Cardiac muscle cell (in vitro differentiated cells and primary cell): ENCODE results near the gene CD55. TPM values are rescaled to one million over a fixed set of nuclear protein-coding genes. Genes with fewer than 3 reads are reported as not detected.
A peak's percentile ranks its signal among the peaks of the same experiment; 100 is the strongest.

Source experiments
- DNase-seq, 2 donors: peaks; one replicate each; pipeline versions ENCODE4 v3.0.0 to v3.0.0-alpha.2; 2010 to 2017; ENCODE audit warnings: low read depth in 1 of 2, low spot score in 1 of 2
- H3K27ac ChIP-seq: fragments of 200-600 bp; sonication (generic); 2 replicates; pipeline ENCODE4 v1.5.1; 2016
- H3K27me3 ChIP-seq: fragments of 200-600 bp; sonication (generic); 2 replicates; pipeline ENCODE4 v1.6.0; 2016; ENCODE audit warnings: control low read depth
- H3K36me3 ChIP-seq: fragments of 200-600 bp; sonication (generic); 2 replicates; pipeline ENCODE4 v1.5.1; 2016; ENCODE audit warnings: control low read depth
- H3K4me1 ChIP-seq: fragments of 200-600 bp; sonication (generic); 2 replicates; pipeline ENCODE4 v1.8.1; 2017; ENCODE audit warnings: low read depth, mild to moderate bottlenecking, mixed run types
- H3K4me3 ChIP-seq: fragments of 200-600 bp; sonication (generic); 2 replicates; pipeline ENCODE4 v1.5.1; 2016; ENCODE audit warnings: mild to moderate bottlenecking
- H3K9me3 ChIP-seq: fragments of 200-600 bp; sonication (generic); 2 replicates; pipeline ENCODE4 v1.5.1; 2017; ENCODE audit warnings: low read depth, mild to moderate bottlenecking, control low read depth
- CTCF ChIP-seq: IDR thresholded peaks from 2 replicates; pipeline ENCODE4 v1.5.1; 2012; ENCODE audit warnings: low read depth, mild to moderate bottlenecking, low read length
- polyA plus RNA-seq: library from polyadenylated mRNA; unstranded; fragments of >200 nt; fragmentation: Nextera tagmentation; extraction: Ambion mirVana; gene quantifications from 2 replicates; pipeline ENCODE4 v1.2.1, GENCODE V29; 2016
- total RNA-seq: library from RNA; depleted of rRNA; stranded (reverse); fragments of >200 nt; gene quantifications from 2 replicates; pipeline ENCODE4 v1.2.3, GENCODE V29; 2016

Gene CD55
- total and polyA plus RNA-seq, 2 experiments from 2014 or later: 19.4 to 20.3 TPM

GRCh38 chr1:207335138-207335537, 13.7 kb downstream of the CD55 start:
- Histone ChIP-seq H3K9me3 (no peaks in the 10 kb centered on the region), H3K27me3 (no peaks in the 10 kb centered on the region), H3K4me1 (no peaks in the 10 kb centered on the region), H3K4me3 (no peak overlapping the region), H3K36me3 (peaks cover 26% of the 10 kb centered on the region), H3K27ac (no peak overlapping the region)
- DNase-seq: no peak
- TF ChIP-seq CTCF: no peak

- Histone ChIP-seq H3K36me3 (peaks cover 25% of the 10 kb centered on the region), H3K9me3 (no peaks in the 10 kb centered on the region), H3K27ac (no peak overlapping the region), H3K27me3 (no peaks in the 10 kb centered on the region), H3K4me1 (no peaks in the 10 kb centered on the region), H3K4me3 (no peak overlapping the region)
- peak in 1 of 2 donors; percentile 34 for DNase-seq
- no peak for TF ChIP-seq CTCF
These were observed 14.4 kb downstream of the CD55 start for GRCh38 chr1:207335695-207336363.

GRCh38 chr1:207336559-207337467, 15.3 kb downstream of the CD55 start:
- Histone ChIP-seq H3K27me3 (no peaks in the 10 kb centered on the region), H3K4me3 (no peak overlapping the region), H3K36me3 (peaks cover 19% of the 10 kb centered on the region), H3K4me1 (no peaks in the 10 kb centered on the region), H3K9me3 (no peaks in the 10 kb centered on the region), H3K27ac (no peak overlapping the region)
- no peak for TF ChIP-seq CTCF
- DNase-seq: no peak

GRCh38 chr1:207342332-207342731, 20.9 kb downstream of the CD55 start:
- no peak for DNase-seq
- no peak for TF ChIP-seq CTCF
- Histone ChIP-seq H3K4me3 (no peak overlapping the region), H3K9me3 (no peaks in the 10 kb centered on the region), H3K27me3 (no peaks in the 10 kb centered on the region), H3K27ac (no peak overlapping the region), H3K36me3 (peaks cover 9% of the 10 kb centered on the region), H3K4me1 (no peaks in the 10 kb centered on the region)

- H3K9me3 ChIP-seq: no peaks in the 10 kb centered on the region
These were observed 22.2 kb downstream of the CD55 start for GRCh38 chr1:207343675-207344074.

More at GRCh38 chr1:207343675-207344074, 22.2 kb downstream of the CD55 start:
- peaks cover 6% of the 10 kb centered on the region for H3K36me3 ChIP-seq
- no peak for DNase-seq
- TF ChIP-seq CTCF: no peak
- no peak overlapping the region for H3K4me3 ChIP-seq
- H3K4me1 ChIP-seq: no peaks in the 10 kb centered on the region
- no peak overlapping the region for H3K27ac ChIP-seq
- H3K27me3 ChIP-seq: no peaks in the 10 kb centered on the region
